ENCODE results near the gene DDX24. TPM values are rescaled to one million over a fixed set of nuclear protein-coding genes. Genes with fewer than 3 reads are reported as not detected.
A peak's percentile ranks its signal among the peaks of the same experiment; 100 is the strongest.

Gene DDX24
- total RNA-seq, 1 donor from 2014 or later: 151 TPM

GRCh38 chr14:94050231-94050880, 30.6 kb downstream of the DDX24 start:
- Mint-ChIP-seq H3K9me3 (no peaks in the 10 kb centered on the region), H3K27me3 (ENCODE audit: low read depth) (no peaks in the 10 kb centered on the region), H3K27ac (no peak overlapping the region), H3K36me3 (peaks cover 44% of the 10 kb centered on the region), H3K4me1 (peaks cover 16% of the 10 kb centered on the region), H3K4me3 (no peak overlapping the region)
- TF ChIP-seq, protein P1, sequence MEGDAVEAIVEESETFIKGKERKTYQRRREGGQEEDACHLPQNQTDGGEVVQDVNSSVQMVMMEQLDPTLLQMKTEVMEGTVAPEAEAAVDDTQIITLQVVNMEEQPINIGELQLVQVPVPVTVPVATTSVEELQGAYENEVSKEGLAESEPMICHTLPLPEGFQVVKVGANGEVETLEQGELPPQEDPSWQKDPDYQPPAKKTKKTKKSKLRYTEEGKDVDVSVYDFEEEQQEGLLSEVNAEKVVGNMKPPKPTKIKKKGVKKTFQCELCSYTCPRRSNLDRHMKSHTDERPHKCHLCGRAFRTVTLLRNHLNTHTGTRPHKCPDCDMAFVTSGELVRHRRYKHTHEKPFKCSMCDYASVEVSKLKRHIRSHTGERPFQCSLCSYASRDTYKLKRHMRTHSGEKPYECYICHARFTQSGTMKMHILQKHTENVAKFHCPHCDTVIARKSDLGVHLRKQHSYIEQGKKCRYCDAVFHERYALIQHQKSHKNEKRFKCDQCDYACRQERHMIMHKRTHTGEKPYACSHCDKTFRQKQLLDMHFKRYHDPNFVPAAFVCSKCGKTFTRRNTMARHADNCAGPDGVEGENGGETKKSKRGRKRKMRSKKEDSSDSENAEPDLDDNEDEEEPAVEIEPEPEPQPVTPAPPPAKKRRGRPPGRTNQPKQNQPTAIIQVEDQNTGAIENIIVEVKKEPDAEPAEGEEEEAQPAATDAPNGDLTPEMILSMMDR (IDR thresholded peaks at IDR 0.05; ENCODE audit: unreplicated experiment): no peak
- peak in 1 of 2 experiments; percentile 14 for DNase-seq (ENCODE audit: low spot score in 2 of 2, unreplicated experiment in 2 of 2)

DNA sequence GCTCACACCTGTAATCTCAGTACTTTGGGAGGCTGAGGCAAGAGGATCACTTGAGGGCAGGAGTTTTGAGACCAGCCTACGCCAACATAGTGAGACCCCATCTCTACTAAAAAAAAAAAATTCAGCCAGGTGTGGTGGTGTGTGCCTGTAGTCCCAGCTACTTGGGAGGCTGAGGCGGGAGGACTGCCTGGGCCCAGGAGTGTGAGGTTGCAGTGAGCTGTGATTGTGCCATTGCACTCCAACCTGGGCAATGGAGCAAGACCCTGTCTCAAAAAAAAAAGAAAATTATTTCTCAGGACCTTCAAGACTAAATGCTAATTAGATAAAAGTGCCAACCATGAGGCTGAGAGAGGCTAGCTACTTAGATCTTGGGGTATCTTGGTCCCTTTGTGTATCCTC, 31.4 kb downstream of the DDX24 start:
- no peaks in the 10 kb centered on the region for H3K9me3 Mint-ChIP-seq
- TF ChIP-seq, protein P1 (IDR thresholded peaks at IDR 0.05; ENCODE audit: unreplicated experiment): no peak
- peaks cover 16% of the 10 kb centered on the region for H3K4me1 Mint-ChIP-seq
- peak overlapping the region; percentile 80 for H3K27ac Mint-ChIP-seq
- no peak overlapping the region for H3K4me3 Mint-ChIP-seq
- H3K27me3 Mint-ChIP-seq (ENCODE audit: low read depth): no peaks in the 10 kb centered on the region
- no peak for DNase-seq (ENCODE audit: low spot score in 2 of 2, unreplicated experiment in 2 of 2)
- peaks cover 37% of the 10 kb centered on the region for H3K36me3 Mint-ChIP-seq

DNA sequence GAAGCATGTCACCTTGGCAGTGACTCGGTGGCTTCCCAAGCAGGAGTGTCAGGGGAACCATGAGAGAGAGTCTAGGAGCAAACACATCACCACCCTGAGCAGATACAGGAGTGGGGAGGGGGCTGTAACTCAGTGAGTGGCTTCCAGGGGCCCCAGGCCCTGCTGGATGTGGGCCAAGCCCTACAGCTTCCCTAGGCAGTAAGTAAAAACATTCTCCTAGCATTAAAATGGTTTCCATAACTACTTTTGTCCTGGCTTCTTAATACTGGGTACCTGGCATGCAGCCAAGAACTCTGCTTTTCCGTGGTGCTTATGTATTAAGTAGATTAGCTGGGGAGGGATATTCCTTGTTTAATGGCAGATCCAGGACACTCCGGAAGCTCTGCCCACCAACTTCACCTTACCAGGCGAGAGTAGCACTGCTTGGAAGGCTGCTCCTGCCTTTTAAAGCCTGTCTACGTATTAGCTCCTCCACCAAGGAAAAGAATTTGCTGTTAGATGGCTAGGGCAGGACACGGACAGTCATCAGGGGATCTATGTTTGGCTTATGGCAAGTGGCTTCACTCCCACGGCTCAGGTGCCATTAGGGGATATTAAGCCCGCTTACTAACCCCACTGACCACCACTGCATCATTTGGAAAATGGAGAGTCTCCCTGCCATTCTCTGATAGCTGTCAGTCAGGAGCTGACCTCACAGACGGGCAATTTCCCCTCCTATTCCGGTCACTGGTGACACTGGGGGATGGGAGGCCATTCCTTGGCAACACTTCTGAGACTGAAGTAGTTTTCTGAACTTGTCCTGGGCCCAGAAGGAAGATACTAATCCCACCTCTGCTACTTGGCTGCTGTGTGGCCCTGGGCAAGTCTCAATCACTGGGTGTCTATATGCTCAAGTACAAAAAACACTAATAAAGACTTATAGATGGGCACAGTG, 32.0 kb downstream of the DDX24 start:
- Mint-ChIP-seq H3K4me3 (no peak overlapping the region), H3K4me1 (peaks cover 16% of the 10 kb centered on the region), H3K9me3 (no peaks in the 10 kb centered on the region), H3K27me3 (ENCODE audit: low read depth) (no peaks in the 10 kb centered on the region), H3K36me3 (peaks cover 31% of the 10 kb centered on the region), H3K27ac (peak overlapping the region; percentile 80)
- TF ChIP-seq, protein P1 (IDR thresholded peaks at IDR 0.05; ENCODE audit: unreplicated experiment): no peak
- peak in 1 of 2 experiments; percentile 56 for DNase-seq (ENCODE audit: low spot score in 2 of 2, unreplicated experiment in 2 of 2)

DNA sequence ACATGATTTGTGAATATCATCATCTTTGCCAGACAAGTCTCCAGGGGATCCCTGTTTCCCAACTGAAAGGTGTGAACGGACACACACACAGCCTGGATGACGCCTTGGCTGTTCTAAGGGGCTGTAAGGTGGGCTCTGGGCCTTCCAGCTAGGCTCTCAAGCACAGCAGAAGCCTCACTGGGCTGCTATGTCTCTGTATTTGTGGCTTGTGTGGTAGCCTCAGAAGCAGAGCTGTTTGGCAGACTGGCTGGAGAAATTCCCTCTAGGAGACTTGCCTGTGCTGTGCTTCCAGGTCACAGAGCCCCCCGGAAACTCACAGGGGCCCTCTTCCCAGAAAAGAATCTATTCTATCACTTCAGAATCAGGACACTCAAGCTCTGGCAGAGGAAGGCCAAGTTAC, 33.4 kb downstream of the DDX24 start:
- no peak for DNase-seq (ENCODE audit: low spot score in 2 of 2, unreplicated experiment in 2 of 2)
- TF ChIP-seq, protein P1 (IDR thresholded peaks at IDR 0.05; ENCODE audit: unreplicated experiment): no peak
- Mint-ChIP-seq H3K4me1 (peaks cover 16% of the 10 kb centered on the region), H3K27me3 (ENCODE audit: low read depth) (no peaks in the 10 kb centered on the region), H3K4me3 (no peak overlapping the region), H3K27ac (no peak overlapping the region), H3K36me3 (peaks cover 24% of the 10 kb centered on the region), H3K9me3 (no peaks in the 10 kb centered on the region)

GRCh38 chr14:94046696-94047250, 34.2 kb downstream of the DDX24 start:
- H3K27ac Mint-ChIP-seq: no peak overlapping the region
- H3K4me1 Mint-ChIP-seq: peaks cover 16% of the 10 kb centered on the region
- no peaks in the 10 kb centered on the region for H3K27me3 Mint-ChIP-seq (ENCODE audit: low read depth)
- no peak for DNase-seq (ENCODE audit: low spot score in 2 of 2, unreplicated experiment in 2 of 2)
- peaks cover 17% of the 10 kb centered on the region for H3K36me3 Mint-ChIP-seq
- TF ChIP-seq, protein P1 (IDR thresholded peaks at IDR 0.05; ENCODE audit: unreplicated experiment): no peak
- H3K9me3 Mint-ChIP-seq: no peaks in the 10 kb centered on the region
- no peak overlapping the region for H3K4me3 Mint-ChIP-seq

Data from mesothelial cell of epicardium (in vitro differentiated cells).